HEK293 (cell line): Measurements from ENCODE around the gene SCNN1G.

Experiments used
- CTCF ChIA-PET: fragments of 350-600 bp; formaldehyde crosslinking; extraction: SDS; loops from one replicate; lab custom pipeline; 2021; ENCODE audit warnings: antibody characterized with exemption; lab: Yijun Ruan, JAX
- POLR2A ChIA-PET: fragments of 300-600 bp; formaldehyde crosslinking; extraction: SDS; loops from one replicate; lab custom pipeline; 2020; ENCODE audit warnings: antibody characterized with exemption, inconsistent platforms; lab: Yijun Ruan, JAX
- H3K27ac ChIP-seq: fragments of 200-500 bp; sonication (Bioruptor generic); 2 replicates; pipeline ENCODE4 v1.5.1; 2014; ENCODE audit warnings: low read depth, low read length, control low read depth, inconsistent platforms; ENCODE audit errors: extremely low read depth
- H3K36me3 ChIP-seq, 2 experiments: fragments of 200-500 bp in 1 of 2; sonication (Bioruptor generic) in 1 of 2; 1 replicate in 1 of 2; 2 replicates in 1 of 2; pipeline ENCODE4 v1.5.1; 2014 to 2017; ENCODE audit warnings: inconsistent platforms in 2 of 2, low read length in 2 of 2; ENCODE audit not compliant: control insufficient read depth in 2 of 2, insufficient read depth in 1 of 2
- H3K4me1 ChIP-seq: fragments of 200-500 bp; sonication (Bioruptor generic); 2 replicates; pipeline ENCODE4 v1.5.1; 2014; ENCODE audit warnings: mild to moderate bottlenecking, low read length, inconsistent platforms; ENCODE audit not compliant: control insufficient read depth, insufficient read depth
- H3K4me3 ChIP-seq: 2 replicates; pipeline ENCODE4 v1.5.1; 2011; ENCODE audit warnings: low read depth, mild to moderate bottlenecking, control low read depth, low read length, moderate library complexity
- H3K9me3 ChIP-seq: fragments of 200-500 bp; sonication (Bioruptor generic); 2 replicates; pipeline ENCODE4 v1.5.1; 2014; ENCODE audit warnings: low read depth, low read length, inconsistent platforms; ENCODE audit not compliant: control insufficient read depth, insufficient read depth
- BCL11A ChIP-seq: fragments of 450-650 bp; formaldehyde crosslinking; IDR thresholded peaks from 2 replicates; pipeline ENCODE4 v1.5.1; 2016; ENCODE audit warnings: low read depth, missing biosample characterization, missing genetic modification characterization
- FEZF1 ChIP-seq: fragments of 450-650 bp; formaldehyde crosslinking; IDR thresholded peaks from 2 replicates; pipeline ENCODE4 v1.5.1; 2016; ENCODE audit warnings: missing biosample characterization, missing genetic modification characterization
- GFI1B ChIP-seq: fragments of 450-650 bp; formaldehyde crosslinking; IDR thresholded peaks from 2 replicates; pipeline ENCODE4 v1.5.1; 2016; ENCODE audit warnings: missing biosample characterization, missing genetic modification characterization
- KLF1 ChIP-seq: fragments of 450-650 bp; formaldehyde crosslinking; IDR thresholded peaks from 2 replicates; pipeline ENCODE4 v1.5.1; 2016; ENCODE audit warnings: missing biosample characterization, missing genetic modification characterization
- ZFHX2 ChIP-seq: fragments of 450-650 bp; formaldehyde crosslinking; conservative IDR thresholded peaks from 2 replicates; pipeline ENCODE4 v1.5.1; 2016; ENCODE audit warnings: missing biosample characterization, missing genetic modification characterization
- ZNF10 ChIP-seq: fragments of 450-650 bp; formaldehyde crosslinking; IDR thresholded peaks from 2 replicates; pipeline ENCODE4 v1.5.1; 2017; ENCODE audit warnings: missing biosample characterization, missing genetic modification characterization
- ZNF138 ChIP-seq: fragments of 450-650 bp; formaldehyde crosslinking; IDR thresholded peaks from 2 replicates; pipeline ENCODE4 v1.5.1; 2016; ENCODE audit warnings: missing biosample characterization, missing genetic modification characterization, borderline replicate concordance
- ZNF214 ChIP-seq: fragments of 450-650 bp; formaldehyde crosslinking; IDR thresholded peaks from 2 replicates; pipeline ENCODE4 v1.5.1; 2017; ENCODE audit warnings: missing biosample characterization, mild to moderate bottlenecking, missing genetic modification characterization, borderline replicate concordance
- ZNF266 ChIP-seq: fragments of 450-650 bp; formaldehyde crosslinking; IDR thresholded peaks from 2 replicates; pipeline ENCODE4 v1.5.1; 2016; ENCODE audit warnings: missing biosample characterization, missing genetic modification characterization, low read depth
- ZNF433 ChIP-seq: fragments of 450-650 bp; formaldehyde crosslinking; IDR thresholded peaks from 2 replicates; pipeline ENCODE4 v1.5.1; 2016; ENCODE audit warnings: missing biosample characterization, missing genetic modification characterization, low read depth
- ZNF48 ChIP-seq: fragments of 450-650 bp; formaldehyde crosslinking; IDR thresholded peaks from 2 replicates; pipeline ENCODE4 v1.5.1; 2016; ENCODE audit warnings: missing biosample characterization, missing genetic modification characterization
- ZNF513 ChIP-seq: fragments of 450-650 bp; IDR thresholded peaks from 2 replicates; pipeline ENCODE4 v1.5.1; 2018; ENCODE audit warnings: missing biosample characterization, missing genetic modification characterization
- ZNF544 ChIP-seq: fragments of 450-650 bp; formaldehyde crosslinking; IDR thresholded peaks from 2 replicates; pipeline ENCODE4 v1.5.0; 2017; ENCODE audit warnings: missing biosample characterization, missing genetic modification characterization
- ZNF571 ChIP-seq: fragments of 450-650 bp; formaldehyde crosslinking; IDR thresholded peaks from 2 replicates; pipeline ENCODE4 v1.5.0; 2017; ENCODE audit warnings: missing biosample characterization, missing genetic modification characterization
- ZNF670 ChIP-seq: fragments of 450-650 bp; formaldehyde crosslinking; IDR thresholded peaks from 2 replicates; pipeline ENCODE4 v1.5.1; 2016; ENCODE audit warnings: missing biosample characterization, missing genetic modification characterization, low read depth
- ZNF701 ChIP-seq: fragments of 450-650 bp; formaldehyde crosslinking; IDR thresholded peaks from 2 replicates; pipeline ENCODE4 v1.5.1; 2016; ENCODE audit warnings: missing biosample characterization, missing genetic modification characterization
- ZSCAN18 ChIP-seq: fragments of 450-650 bp; formaldehyde crosslinking; IDR thresholded peaks from 2 replicates; pipeline ENCODE4 v1.5.1; 2016; ENCODE audit warnings: missing biosample characterization, missing genetic modification characterization
- ZSCAN23 ChIP-seq: fragments of 450-650 bp; formaldehyde crosslinking; IDR thresholded peaks from 2 replicates; pipeline ENCODE4 v1.5.1; 2016; ENCODE audit warnings: missing biosample characterization, missing genetic modification characterization
- TF ChIP-seq, protein P1 (sequence below): fragments of 450-650 bp; formaldehyde crosslinking; IDR thresholded peaks from 2 replicates; pipeline ENCODE4 v1.5.1; 2016; ENCODE audit warnings: missing biosample characterization, missing genetic modification characterization

The SCNN1G gene

GRCh38 chr16:23141033-23141432 is 41.5 kb upstream of the SCNN1G start:
- no peak for TF ChIP-seq KLF1 (tag by site-specific recombination)
- TF ChIP-seq ZNF670 (tag by site-specific recombination): no peak
- TF ChIP-seq, protein P1, sequence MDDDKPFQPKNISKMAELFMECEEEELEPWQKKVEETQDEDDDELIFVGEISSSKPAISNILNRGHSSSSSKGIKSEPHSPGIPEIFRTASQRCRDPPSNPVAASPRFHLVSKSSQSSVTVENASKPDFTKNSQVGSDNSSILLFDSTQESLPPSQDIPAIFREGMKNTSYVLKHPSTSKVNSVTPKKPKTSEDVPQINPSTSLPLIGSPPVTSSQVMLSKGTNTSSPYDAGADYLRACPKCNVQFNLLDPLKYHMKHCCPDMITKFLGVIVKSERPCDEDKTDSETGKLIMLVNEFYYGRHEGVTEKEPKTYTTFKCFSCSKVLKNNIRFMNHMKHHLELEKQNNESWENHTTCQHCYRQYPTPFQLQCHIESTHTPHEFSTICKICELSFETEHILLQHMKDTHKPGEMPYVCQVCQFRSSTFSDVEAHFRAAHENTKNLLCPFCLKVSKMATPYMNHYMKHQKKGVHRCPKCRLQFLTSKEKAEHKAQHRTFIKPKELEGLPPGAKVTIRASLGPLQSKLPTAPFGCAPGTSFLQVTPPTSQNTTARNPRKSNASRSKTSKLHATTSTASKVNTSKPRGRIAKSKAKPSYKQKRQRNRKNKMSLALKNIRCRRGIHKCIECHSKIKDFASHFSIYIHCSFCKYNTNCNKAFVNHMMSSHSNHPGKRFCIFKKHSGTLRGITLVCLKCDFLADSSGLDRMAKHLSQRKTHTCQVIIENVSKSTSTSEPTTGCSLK: no peak
- TF ChIP-seq FEZF1 (tag by site-specific recombination): no peak
- TF ChIP-seq GFI1B (tag by site-specific recombination): no peak
- TF ChIP-seq ZNF433 (tag by site-specific recombination): no peak
- Histone ChIP-seq H3K36me3 (peaks cover 0 to 5% of the 10 kb centered on the region in 2 experiments; a peak in 1 of 3 replicates), H3K4me3 (no peak overlapping the region), H3K27ac (no peak overlapping the region), H3K4me1 (peaks cover 16% of the 10 kb centered on the region), H3K9me3 (no peaks in the 10 kb centered on the region)
- CTCF ChIA-PET: no interaction called here
- POLR2A ChIA-PET: no interaction called here

DNA sequence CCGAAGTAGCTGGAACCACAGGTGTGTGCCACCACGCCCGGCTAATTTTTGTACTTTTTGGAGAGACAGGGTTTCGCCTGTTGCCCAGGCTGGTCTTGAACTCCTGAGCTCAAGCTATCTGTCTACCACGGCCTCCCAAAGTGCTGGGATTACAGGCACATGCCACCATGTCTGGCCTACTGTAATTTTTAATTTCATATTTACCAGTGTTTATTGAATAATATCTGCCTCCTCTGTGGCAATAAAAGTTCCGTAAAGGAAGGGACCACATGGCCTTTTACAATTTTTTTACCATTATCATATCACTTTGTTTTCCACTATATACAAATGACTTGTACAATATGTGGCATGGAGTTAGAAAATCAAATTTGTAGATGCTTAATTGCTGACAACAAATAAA is 41.0 kb upstream of the SCNN1G start:
- ChIA-PET CTCF (no interaction called here), POLR2A (no interaction called here)
- peaks cover 0 to 5% of the 10 kb centered on the region in 2 experiments; a peak in 1 of 3 replicates for H3K36me3 ChIP-seq
- H3K27ac ChIP-seq: no peak overlapping the region
- no peaks in the 10 kb centered on the region for H3K9me3 ChIP-seq
- TF ChIP-seq ZNF10 (no peak), ZNF571 (no peak), ZNF138 (tag by site-specific recombination) (no peak), ZNF266 (tag by site-specific recombination) (no peak), ZNF544 (no peak), ZNF48 (no peak), ZSCAN23 (no peak), ZNF214 (no peak), ZNF513 (tag by site-specific recombination) (no peak), ZNF701 (tag by site-specific recombination) (no peak), ZSCAN18 (tag by site-specific recombination) (no peak), BCL11A (tag by site-specific recombination) (no peak), ZFHX2 (tag by site-specific recombination) (no peak)
- H3K4me1 ChIP-seq: peaks cover 17% of the 10 kb centered on the region
- H3K4me3 ChIP-seq: no peak overlapping the region
